HEK293T (cell line): ENCODE results near the gene TRMT11.

Source experiments
- BHLHE40 ChIP-seq: fragments of 450-650 bp; IDR thresholded peaks from 2 replicates; pipeline ENCODE4 v1.6.1; 2016; ENCODE audit warnings: mild to moderate bottlenecking, moderate library complexity, borderline replicate concordance
- ELF4 ChIP-seq: fragments of 450-650 bp; IDR thresholded peaks from 2 replicates; pipeline ENCODE4 v1.6.1; 2017; ENCODE audit warnings: antibody characterized with exemption
- FOXA1 ChIP-seq: fragments of 450-650 bp; IDR thresholded peaks from 2 replicates; pipeline ENCODE4 v1.6.1; 2016; ENCODE audit warnings: mild to moderate bottlenecking
- FOXM1 ChIP-seq: fragments of 450-650 bp; IDR thresholded peaks from 2 replicates; pipeline ENCODE4 v1.6.1; 2017; ENCODE audit warnings: mild to moderate bottlenecking, borderline replicate concordance
- L3MBTL2 ChIP-seq: fragments of 450-650 bp; conservative IDR thresholded peaks from 2 replicates; pipeline ENCODE4 v1.6.1; 2016; ENCODE audit warnings: mild to moderate bottlenecking
- LEF1 ChIP-seq: fragments of 450-650 bp; IDR thresholded peaks from 2 replicates; pipeline ENCODE4 v1.6.1; 2017; ENCODE audit warnings: mild to moderate bottlenecking, borderline replicate concordance
- SP1 ChIP-seq: fragments of 450-650 bp; IDR thresholded peaks from 2 replicates; pipeline ENCODE4 v1.6.1; 2017
- SUZ12 ChIP-seq: fragments of 450-650 bp; IDR thresholded peaks from 2 replicates; pipeline ENCODE4 v1.6.1; 2016; ENCODE audit warnings: mild to moderate bottlenecking
- TARDBP ChIP-seq: fragments of 450-650 bp; IDR thresholded peaks from 2 replicates; pipeline ENCODE4 v1.6.1; 2016
- ZNF384 ChIP-seq: fragments of 450-650 bp; IDR thresholded peaks from 2 replicates; pipeline ENCODE4 v1.6.1; 2016
- TF ChIP-seq, protein P1 (sequence below): fragments of 450-650 bp; IDR thresholded peaks from 2 replicates; pipeline ENCODE4 v1.6.1; 2016

DNA sequence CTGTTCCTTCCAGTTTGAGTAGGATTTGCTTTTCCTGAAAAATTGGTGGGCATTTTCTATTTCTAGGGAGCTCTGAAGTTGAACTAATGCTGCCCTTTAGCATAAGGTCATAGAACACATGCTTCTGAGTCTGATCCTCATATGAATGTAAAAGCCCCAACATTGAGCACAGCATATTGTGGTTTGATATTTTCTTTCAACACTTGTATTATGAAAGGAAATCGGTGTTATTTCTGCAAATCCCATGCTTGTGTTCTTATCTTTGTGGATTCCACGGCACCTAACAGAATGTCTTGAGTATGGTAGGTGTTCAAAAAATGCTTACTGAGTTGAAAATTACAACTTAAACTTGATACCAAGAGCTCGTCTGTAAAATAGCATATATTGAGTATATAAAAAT is 85.8 kb downstream of the TRMT11 start:
- TF ChIP-seq ZNF384 (no peak), BHLHE40 (no peak), LEF1 (no peak), FOXA1 (no peak), L3MBTL2 (no peak), SUZ12 (no peak), TARDBP (no peak), ELF4 (no peak), FOXM1 (no peak), SP1 (no peak)
- TF ChIP-seq, protein P1, sequence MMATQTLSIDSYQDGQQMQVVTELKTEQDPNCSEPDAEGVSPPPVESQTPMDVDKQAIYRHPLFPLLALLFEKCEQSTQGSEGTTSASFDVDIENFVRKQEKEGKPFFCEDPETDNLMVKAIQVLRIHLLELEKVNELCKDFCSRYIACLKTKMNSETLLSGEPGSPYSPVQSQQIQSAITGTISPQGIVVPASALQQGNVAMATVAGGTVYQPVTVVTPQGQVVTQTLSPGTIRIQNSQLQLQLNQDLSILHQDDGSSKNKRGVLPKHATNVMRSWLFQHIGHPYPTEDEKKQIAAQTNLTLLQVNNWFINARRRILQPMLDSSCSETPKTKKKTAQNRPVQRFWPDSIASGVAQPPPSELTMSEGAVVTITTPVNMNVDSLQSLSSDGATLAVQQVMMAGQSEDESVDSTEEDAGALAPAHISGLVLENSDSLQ: no peak
